ENCODE data around the gene NOS1AP.
"Not testable (repeated sequence)": the region's sequence is repeated elsewhere in the genome, so short reads cannot be mapped to it uniquely, and the experiment has no call there.

Gene NOS1AP

GRCh38 chr1:162335126-162335525 lies 265.6 kb downstream of the NOS1AP start:
- DNase-seq (ENCODE audit: low read depth in 2 of 2): no peak

GRCh38 chr1:162336621-162337285 lies 267.3 kb downstream of the NOS1AP start:
- DNase-seq (ENCODE audit: low read depth in 2 of 2): no peak

GRCh38 chr1:162342452-162342983 lies 273.0 kb downstream of the NOS1AP start:
- no peak for DNase-seq (ENCODE audit: low read depth in 2 of 2)

GRCh38 chr1:162343470-162343869 lies 274.0 kb downstream of the NOS1AP start:
- DNase-seq (ENCODE audit: low read depth in 2 of 2): no peak

- DNase-seq (ENCODE audit: low read depth in 2 of 2): no peak
These were observed 277.8 kb downstream of the NOS1AP start for GRCh38 chr1:162347281-162347680.

- DNase-seq (ENCODE audit: low read depth in 2 of 2): no peak
These were observed 280.3 kb downstream of the NOS1AP start for GRCh38 chr1:162349635-162350330.

- no peak for DNase-seq (ENCODE audit: low read depth in 2 of 2)
These were observed 281.9 kb downstream of the NOS1AP start for GRCh38 chr1:162351246-162351842.

GRCh38 chr1:162351874-162352273 lies 282.4 kb downstream of the NOS1AP start:
- not testable (repeated sequence) for DNase-seq (ENCODE audit: low read depth in 2 of 2)

GRCh38 chr1:162353078-162353477 lies 283.6 kb downstream of the NOS1AP start:
- DNase-seq (ENCODE audit: low read depth in 2 of 2): no peak

GRCh38 chr1:162353702-162354101 lies 284.2 kb downstream of the NOS1AP start:
- no peak for DNase-seq (ENCODE audit: low read depth in 2 of 2)

- no peak for DNase-seq (ENCODE audit: low read depth in 2 of 2)
These were observed 288.3 kb downstream of the NOS1AP start for GRCh38 chr1:162357681-162358266.

- DNase-seq (ENCODE audit: low read depth in 2 of 2): no peak
These were observed 289.4 kb downstream of the NOS1AP start for GRCh38 chr1:162358928-162359327.

- no peak for DNase-seq (ENCODE audit: low read depth in 2 of 2)
These were observed 290.2 kb downstream of the NOS1AP start for GRCh38 chr1:162359523-162360236.

GRCh38 chr1:162360237-162360873 lies 290.9 kb downstream of the NOS1AP start:
- DNase-seq (ENCODE audit: low read depth in 2 of 2): no peak

GRCh38 chr1:162360874-162361260 lies 291.4 kb downstream of the NOS1AP start:
- DNase-seq (ENCODE audit: low read depth in 2 of 2): no peak

- DNase-seq (ENCODE audit: low read depth in 2 of 2): no peak
These were observed 291.9 kb downstream of the NOS1AP start for GRCh38 chr1:162361349-162361748.

- no peak for DNase-seq (ENCODE audit: low read depth in 2 of 2)
These were observed 294.3 kb downstream of the NOS1AP start for GRCh38 chr1:162363823-162364222.

- no peak for DNase-seq (ENCODE audit: low read depth in 2 of 2)
These were observed 295.0 kb downstream of the NOS1AP start for GRCh38 chr1:162364498-162364897.

GRCh38 chr1:162365284-162366020 lies 296.0 kb downstream of the NOS1AP start:
- DNase-seq (ENCODE audit: low read depth in 2 of 2): no peak

GRCh38 chr1:162366149-162366548 lies 296.7 kb downstream of the NOS1AP start:
- DNase-seq (ENCODE audit: low read depth in 2 of 2): no peak

- no peak for DNase-seq (ENCODE audit: low read depth in 2 of 2)
These were observed 297.2 kb downstream of the NOS1AP start for GRCh38 chr1:162366671-162367070.
